NCI-H1417 treated with DMSO at 0.1 percent for 48 hours (cell line): ENCODE data around the gene IL18.
"Not testable (repeated sequence)": the region's sequence is repeated elsewhere in the genome, so short reads cannot be mapped to it uniquely, and the experiment has no call there.

ENCODE experiments used
- DNase-seq: peaks from one replicate; lab custom pipeline; 2025; lab: John Stamatoyannopoulos, UW

Gene IL18

DNA sequence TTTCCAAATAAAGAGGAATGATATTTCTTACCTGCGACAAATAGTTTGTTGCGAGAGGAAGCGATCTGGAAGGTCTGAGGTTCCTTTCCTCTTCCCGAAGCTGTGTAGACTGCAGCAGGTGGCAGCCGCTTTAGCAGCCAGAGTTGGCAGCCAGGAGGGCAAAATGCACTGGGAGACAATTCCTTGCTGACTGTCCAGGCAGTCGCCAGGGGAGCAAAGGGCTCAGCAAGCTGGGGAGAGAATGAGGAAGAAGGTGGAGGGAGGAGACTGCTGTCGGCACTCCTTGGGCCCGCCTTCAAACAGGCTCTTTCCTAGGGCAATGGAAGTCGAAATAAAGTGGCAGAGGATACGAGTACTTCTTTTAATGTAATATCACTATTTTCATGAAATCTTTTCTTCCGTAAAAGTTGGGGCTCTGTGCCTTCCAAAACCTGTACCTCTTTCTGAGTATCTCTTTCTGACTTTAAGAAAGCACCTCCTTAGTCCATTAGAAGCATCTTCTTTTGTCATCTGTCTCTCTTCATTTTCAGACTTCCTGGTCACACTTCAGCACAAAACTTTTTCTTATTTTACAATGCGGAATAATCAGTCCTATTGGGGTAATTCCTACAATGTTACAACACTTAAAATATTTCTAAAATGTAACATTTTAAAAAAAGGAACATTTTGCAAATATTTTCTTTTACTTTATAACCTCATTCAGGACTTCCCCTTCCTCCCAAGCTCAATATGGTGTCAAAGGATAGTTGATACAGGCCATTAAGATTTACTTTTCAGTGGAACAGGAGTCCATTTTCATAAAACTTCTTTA lies at the start of gene IL18:
TSS of gene IL18 (minus strand) at position 220 of the 811 bp plus-strand sequence. CDS start 9,041 bp downstream, outside the sequence.
- DNase-seq, result no peak

DNA sequence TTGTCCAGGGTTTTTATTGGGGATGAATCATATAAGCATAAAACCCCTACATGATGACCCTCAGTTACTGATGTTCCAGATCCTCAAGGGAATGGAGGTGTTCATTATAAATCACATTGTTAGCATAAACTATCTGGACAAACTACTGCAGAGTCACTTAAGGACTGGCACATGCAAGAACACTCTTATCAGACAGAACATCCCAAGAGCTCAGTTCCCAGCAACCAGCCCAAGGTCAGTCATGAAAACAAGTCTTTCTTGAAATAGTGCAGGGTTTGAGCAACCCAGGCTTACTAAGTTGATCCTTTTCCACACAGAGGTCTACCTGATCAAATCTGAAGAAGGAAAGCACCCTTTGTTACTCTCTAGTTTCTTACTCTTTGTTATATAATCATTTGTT lies 48.8 kb upstream of the IL18 start:
- no peak for DNase-seq

DNA sequence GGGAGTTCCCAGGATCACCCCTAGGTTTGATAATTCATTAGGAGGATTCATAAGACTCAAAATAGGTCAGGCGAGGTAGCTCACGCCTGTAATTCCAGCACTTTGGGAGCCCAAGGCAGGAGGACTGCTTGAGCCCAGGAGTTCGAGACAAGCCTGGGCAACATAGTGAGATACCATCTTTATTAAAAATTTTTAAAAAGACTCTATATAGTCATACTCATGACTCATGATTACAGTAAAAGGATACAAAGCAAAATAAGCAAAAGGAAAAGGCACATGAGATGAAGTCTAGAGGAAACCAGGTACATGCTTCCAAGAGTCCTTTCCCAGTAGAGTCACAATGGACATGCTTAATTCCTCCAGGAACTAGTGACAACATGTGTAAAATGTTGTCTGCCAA lies 48.4 kb upstream of the IL18 start:
- DNase-seq, result no peak

- DNase-seq, result no peak
These were observed 47.6 kb upstream of the IL18 start for GRCh38 chr11:112211536-112211935.

- no peak for DNase-seq
These were observed 47.0 kb upstream of the IL18 start for GRCh38 chr11:112210890-112211289.

DNA sequence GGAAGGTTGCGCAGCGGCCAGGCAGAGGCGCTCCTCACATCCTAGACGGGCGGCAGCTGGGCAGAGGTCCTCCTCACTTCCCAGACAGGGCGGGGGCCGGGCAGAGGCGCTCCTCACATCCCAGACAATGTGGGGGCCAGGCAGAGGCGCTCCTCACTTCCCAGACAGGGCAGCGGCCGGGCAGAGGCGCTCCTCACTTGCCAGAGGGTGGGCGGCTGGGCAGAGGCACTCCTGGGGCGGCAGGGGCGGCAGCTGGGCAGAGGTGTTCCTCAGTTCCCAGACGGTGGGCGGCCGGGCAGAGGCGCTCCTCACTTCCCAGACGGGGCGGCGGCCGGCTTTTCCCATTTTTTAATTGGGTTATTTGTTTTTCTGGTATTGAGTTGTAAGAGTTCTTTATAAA lies 42.2 kb upstream of the IL18 start:
- no peak for DNase-seq

DNA sequence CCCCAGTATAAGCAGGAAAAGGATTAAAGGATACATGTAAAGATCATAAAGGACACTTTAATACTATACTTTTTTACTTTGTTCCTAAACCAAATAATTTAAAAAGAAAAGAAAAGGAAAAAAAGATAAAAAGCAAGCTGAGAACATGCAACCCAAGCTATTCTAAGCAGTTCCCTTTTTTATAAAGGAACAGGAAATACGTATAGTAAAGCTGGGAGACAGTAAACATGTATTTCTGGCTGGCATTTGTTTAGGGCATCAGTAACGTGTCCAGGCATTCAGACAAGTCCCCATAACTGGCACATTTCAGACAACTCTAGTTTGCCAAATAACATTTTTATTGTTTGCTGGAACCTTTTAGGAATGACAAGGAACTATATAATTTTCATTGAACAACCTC lies 36.4 kb upstream of the IL18 start:
- DNase-seq, result no peak

- DNase-seq, result not testable (repeated sequence)
These were observed 35.2 kb upstream of the IL18 start for GRCh38 chr11:112199101-112199500.

DNA sequence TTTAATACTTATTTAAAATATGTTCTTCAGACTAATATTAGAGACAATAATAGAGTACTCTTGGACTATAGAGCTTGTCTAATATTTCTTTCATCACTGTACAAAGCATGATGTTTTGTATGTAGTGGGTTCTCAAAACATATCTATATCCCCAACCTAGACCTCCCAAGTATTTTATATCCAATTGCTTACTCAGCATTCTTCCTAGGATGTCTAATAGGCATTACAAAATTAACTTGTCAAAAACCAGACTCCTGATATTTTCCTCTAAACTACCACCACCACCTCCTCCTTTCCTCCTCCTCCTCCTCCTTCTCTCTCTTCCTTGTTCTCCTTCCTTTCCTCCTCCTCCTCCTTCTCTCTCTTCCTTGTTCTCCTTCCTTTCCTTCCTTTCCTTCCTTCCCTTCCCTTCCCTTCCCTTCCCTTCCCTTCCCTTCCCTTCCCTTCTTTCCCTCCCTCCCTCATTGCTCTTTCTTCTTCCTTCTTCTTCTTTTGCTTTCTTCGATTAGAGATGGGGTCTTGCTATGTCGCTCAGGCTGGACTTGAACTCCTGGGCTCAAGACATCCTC lies 32.7 kb upstream of the IL18 start:
- no peak for DNase-seq

DNA sequence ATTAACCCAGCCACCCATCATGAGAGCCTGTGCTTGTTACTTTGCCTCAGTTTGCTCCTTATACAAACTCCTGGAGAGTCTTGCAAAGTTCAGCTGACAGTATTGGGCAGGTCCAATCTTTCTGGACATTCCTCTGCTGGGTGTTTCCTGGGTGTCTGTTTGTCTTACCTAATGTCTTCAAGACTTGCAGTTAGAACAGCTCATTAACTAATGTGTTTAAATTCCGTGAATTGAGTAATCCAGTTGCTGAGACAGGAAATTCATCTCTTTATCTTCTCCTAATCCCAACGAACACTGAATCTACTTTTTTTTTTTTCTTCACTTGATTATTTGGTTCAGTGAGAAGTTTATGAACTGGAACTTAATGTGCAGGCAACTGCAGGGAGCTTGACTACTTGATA lies 32.1 kb upstream of the IL18 start:
- no peak for DNase-seq

- DNase-seq, result not testable (repeated sequence)
These were observed 31.2 kb upstream of the IL18 start for GRCh38 chr11:112195113-112195512.

DNA sequence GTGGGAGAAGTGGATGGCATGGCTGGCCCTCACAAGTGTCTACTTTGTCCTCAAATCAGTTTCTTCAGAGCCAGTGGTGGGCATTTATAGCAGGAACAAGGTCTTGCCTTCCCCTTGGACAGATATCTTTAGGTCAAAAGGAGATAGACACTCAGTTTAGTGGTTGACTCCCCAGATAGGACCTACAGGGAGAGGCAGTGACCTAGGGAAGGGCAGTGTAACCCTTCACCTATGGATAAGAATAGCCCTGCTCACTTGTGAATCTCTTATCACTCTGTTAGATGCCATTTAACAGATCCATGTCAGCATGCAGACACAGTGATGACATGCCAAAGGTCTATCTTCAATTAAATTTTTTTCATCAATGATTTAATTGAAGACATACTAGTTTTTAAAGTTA lies 22.4 kb upstream of the IL18 start:
- DNase-seq, result no peak

GRCh38 chr11:112185883-112186282 lies 22.0 kb upstream of the IL18 start:
- no peak for DNase-seq

DNA sequence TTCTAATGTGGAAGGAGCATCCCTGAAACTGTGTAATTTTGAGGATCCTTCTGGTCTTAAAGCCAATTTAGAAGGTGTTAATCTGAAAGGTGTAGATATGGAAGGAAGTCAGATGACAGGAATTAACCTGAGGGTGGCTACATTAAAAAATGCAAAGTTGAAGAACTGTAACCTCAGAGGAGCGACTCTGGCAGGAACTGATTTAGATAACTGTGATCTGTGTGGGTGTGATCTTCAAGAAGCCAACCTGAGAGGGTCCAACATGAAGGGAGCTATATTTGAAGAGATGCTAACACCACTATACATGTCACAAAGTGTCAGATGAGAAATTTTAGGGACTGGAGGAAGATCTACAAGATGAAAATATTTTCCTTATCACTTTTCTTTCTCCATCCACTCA lies 19.0 kb upstream of the IL18 start:
- no peak for DNase-seq

GRCh38 chr11:112179601-112180000 lies 15.7 kb upstream of the IL18 start:
- DNase-seq, result no peak

DNA sequence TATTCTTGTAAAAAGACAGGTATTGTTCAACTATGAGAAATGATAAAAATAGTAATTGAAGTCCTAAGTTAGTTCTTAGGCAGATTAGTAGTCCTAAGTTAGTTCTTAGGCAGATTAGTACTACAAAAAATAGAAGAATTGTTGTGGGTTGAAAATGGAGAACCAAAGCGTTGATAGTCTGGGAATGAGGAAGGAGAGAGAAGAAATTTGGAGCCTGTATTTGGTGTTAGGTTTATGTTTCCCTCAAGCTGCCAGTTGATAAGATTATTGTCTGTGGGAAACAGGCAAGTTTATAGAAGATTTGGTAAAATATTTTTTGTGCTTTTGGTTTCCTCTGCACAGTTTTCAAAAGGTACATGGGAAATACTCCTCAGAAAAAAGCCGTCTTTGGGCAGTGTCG lies 15.0 kb upstream of the IL18 start:
- no peak for DNase-seq

GRCh38 chr11:112178428-112178827 lies 14.5 kb upstream of the IL18 start:
- no peak for DNase-seq

GRCh38 chr11:112177589-112177988 lies 13.7 kb upstream of the IL18 start:
- no peak for DNase-seq

DNA sequence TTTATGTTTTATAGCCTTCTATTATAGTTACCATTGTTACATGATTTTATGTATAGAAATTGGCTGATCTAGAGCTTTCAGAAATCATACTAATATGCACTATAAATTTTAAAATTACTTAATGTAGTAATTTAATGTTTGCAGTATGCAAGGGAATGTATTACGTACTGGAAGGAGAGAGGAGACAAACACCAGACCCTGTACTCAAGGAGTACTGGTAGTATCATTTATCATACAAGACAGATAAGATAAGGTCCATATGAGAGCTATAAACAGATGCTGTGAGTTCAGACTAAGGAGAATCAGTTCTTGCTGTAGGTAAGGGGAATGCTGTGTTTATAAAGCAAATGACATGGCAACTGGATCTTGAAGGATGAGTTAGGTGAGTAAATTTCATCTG lies 12.2 kb upstream of the IL18 start:
- no peak for DNase-seq

GRCh38 chr11:112175599-112175952 lies 11.7 kb upstream of the IL18 start:
- no peak for DNase-seq

DNA sequence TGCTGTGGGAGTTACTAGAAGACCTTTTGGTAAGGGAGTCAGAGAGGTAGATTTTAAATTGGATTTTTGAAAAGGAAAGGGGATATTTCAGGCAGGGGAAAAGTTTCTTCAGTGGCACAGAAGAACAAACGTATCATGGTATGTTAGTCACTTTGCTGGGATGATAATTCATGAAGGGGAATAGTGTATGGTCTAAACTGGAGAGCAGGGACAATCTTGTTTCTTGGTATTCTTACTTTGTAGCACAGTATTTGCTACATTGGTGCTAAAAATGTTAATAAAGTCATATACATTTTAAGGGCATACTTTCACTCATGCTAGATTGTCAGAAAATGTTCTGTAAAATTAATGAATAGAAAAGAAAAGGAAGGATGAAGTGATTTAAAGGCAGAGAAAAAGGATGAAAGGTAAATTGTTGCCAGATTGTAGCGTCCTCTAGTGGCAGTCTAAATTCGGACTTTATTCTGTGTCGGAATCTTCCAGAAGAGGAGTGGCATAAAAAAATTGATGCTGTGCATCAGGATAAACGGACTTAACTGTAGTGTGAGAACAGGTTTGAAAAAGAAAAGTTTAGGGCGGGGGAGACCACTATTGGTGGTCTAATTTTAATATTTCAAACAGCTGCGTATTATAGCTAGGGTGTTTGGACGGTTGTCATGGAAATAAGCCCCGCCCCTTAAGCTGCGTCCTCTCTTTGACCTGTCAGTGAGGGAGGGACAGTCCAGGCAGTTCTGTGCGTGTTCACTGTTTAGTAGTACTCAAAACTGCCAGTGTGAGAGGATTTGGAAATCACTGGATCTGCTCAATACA lies 11.1 kb upstream of the IL18 start, which contains the start of gene BCO2:
TSS of gene BCO2 (plus strand) at position 724 of the 810 bp plus-strand sequence. CDS start 90 bp downstream, outside the sequence.
- DNase-seq, result peak; percentile 67

GRCh38 chr11:112173152-112173551 lies 9.3 kb upstream of the IL18 start:
- no peak for DNase-seq
